ENCODE data around the gene NUP43. TPM values are rescaled to one million over a fixed set of nuclear protein-coding genes. Genes with fewer than 3 reads are reported as not detected.
"Not testable (repeated sequence)": the region's sequence is repeated elsewhere in the genome, so short reads cannot be mapped to it uniquely, and the experiment has no call there.

NUP43 gene
- total RNA-seq, 1 donor from 2014 or later: 29.8 TPM

DNA sequence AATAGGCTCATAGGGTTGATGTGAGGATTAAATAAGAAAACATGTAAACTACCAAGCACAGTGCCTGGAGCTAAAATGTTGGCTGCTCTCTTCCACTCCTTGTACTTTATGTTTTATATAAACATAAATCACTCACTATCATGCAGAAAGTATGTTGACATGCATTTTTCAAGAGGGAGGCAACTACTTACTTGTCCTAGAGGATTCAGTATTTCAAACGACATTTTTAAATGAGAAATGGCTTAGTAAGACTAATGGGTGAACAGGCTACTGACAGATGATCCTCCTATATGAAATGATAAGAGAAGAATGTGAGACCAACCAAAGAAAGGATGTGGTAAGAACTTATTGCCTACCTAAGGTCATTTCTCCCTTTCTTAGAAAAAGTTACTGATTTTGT, 49.4 kb downstream of the NUP43 start:
- DNase-seq (ENCODE audit: low read depth): no peak
- H3K4me3 ChIP-seq (ENCODE audit: low read depth, low read length): no peak overlapping the region
- TF ChIP-seq, protein P1, sequence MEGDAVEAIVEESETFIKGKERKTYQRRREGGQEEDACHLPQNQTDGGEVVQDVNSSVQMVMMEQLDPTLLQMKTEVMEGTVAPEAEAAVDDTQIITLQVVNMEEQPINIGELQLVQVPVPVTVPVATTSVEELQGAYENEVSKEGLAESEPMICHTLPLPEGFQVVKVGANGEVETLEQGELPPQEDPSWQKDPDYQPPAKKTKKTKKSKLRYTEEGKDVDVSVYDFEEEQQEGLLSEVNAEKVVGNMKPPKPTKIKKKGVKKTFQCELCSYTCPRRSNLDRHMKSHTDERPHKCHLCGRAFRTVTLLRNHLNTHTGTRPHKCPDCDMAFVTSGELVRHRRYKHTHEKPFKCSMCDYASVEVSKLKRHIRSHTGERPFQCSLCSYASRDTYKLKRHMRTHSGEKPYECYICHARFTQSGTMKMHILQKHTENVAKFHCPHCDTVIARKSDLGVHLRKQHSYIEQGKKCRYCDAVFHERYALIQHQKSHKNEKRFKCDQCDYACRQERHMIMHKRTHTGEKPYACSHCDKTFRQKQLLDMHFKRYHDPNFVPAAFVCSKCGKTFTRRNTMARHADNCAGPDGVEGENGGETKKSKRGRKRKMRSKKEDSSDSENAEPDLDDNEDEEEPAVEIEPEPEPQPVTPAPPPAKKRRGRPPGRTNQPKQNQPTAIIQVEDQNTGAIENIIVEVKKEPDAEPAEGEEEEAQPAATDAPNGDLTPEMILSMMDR (conservative IDR thresholded peaks at IDR 0.05; ENCODE audit: low read depth, low read length): no peak

DNA sequence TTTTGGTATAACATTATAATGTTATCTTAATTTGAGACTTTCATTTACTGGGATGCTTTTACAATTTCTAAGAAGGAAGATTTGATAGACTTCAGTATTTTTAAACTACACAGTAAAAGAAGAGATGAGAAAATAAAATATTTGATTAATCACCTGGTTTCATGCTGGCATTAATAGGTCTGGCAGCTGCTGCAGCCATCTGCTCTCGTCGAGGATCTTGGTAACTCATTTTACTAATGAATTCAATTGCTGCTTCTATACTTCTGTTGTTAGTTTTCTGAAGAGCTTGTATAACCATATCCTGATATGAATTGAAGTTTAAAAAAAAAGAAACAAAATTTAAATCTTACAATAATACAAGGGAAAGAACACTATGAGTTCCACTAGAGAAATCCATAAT, 51.4 kb downstream of the NUP43 start:
- no peak overlapping the region for H3K4me3 ChIP-seq (ENCODE audit: low read depth, low read length)
- TF ChIP-seq, protein P1 (conservative IDR thresholded peaks at IDR 0.05; ENCODE audit: low read depth, low read length): no peak
- DNase-seq (ENCODE audit: low read depth): no peak

DNA sequence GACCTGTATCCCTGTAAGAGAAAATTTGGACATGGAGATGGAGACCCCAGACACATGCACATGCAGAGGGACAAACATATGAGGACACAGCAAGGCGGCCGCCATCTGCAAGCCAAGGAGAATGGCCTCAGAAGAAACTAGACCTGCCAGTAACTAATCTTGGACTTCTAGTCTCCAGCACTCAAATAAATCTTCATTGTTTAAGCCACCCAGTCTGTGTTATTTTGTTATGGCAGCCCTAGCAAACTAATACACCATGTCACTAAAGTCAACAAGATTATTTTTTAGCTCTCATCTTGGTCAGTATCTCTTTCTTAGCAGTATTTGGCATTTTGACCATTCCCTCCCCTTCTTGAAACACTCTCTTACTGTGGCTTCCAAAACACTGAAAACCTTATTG, 55.1 kb downstream of the NUP43 start:
- no peak for DNase-seq (ENCODE audit: low read depth)
- H3K4me3 ChIP-seq (ENCODE audit: low read depth, low read length): no peak overlapping the region
- TF ChIP-seq, protein P1 (conservative IDR thresholded peaks at IDR 0.05; ENCODE audit: low read depth, low read length): no peak

DNA sequence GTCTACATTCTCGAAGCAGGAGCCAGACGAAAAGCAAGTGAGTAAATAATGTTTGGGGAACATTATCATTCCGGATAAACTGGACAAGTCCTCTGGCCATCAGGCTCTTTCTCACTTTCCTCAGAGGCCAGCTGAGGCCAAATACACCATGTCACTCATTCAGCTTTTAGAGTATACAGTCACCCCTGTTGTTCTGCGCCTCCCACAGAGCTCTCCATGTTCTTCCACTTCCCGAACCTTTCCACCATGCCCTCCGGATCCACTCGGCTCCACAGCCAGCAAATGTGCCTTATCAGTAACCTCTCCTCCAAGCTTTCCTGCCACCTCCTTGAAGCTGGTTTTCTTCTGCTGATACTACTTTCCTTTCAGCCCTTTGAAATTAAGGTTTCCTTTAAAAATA, 60.1 kb downstream of the NUP43 start:
- TF ChIP-seq, protein P1 (conservative IDR thresholded peaks at IDR 0.05; ENCODE audit: low read depth, low read length): no peak
- DNase-seq (ENCODE audit: low read depth): no peak
- H3K4me3 ChIP-seq (ENCODE audit: low read depth, low read length): no peak overlapping the region

DNA sequence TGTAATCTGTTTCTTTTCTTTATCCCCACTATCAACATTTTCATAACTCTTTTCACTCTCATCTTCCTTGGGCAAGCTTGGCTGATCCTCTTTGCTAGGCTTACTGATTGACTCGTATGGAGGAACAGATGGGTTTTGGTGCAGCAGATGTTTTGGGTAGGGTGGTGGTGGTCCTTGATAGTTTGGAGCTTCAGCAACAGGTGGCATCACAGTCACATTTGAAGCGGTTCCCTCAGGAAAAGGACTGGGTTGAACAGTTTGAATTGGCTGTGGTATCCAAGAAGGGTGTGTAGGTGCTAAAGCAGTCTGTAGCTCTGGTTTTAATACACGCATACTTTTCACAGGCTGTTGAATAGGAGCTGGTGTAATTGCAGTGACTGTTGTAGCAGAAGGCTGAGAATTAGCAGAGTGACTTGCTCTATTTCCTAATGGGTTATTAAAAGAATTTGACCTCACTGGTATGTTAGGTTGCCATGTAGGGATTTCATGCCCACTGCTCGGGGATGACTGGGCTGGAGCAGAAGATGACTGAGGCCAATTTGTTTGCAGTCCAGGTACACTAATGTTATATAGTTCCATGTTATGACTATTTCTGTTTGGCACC, 63.0 kb downstream of the NUP43 start:
- DNase-seq (ENCODE audit: low read depth): peak; percentile 33
- TF ChIP-seq, protein P1 (conservative IDR thresholded peaks at IDR 0.05; ENCODE audit: low read depth, low read length): no peak
- H3K4me3 ChIP-seq (ENCODE audit: low read depth, low read length): no peak overlapping the region

DNA sequence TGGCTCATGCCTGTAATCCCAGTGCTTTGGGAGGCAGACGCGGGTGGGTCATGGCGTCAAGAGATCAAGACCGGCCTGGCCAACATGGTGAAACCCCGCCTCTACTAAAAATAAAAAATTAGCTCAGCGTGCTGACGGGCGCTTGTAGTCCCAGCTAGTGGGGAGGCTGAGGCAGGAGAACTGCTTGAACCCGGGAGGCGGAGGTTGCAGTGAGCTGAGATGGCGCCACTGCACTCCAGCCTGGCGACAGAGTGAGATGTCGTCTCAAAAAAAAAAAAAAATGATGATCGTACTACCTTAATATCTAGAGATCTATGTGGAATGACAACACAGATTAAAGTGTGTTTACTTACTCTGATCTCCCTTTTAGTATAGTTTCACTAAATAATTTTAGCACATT, 64.5 kb downstream of the NUP43 start:
- DNase-seq (ENCODE audit: low read depth); H3K4me3 ChIP-seq (ENCODE audit: low read depth, low read length): not testable (repeated sequence)

DNA sequence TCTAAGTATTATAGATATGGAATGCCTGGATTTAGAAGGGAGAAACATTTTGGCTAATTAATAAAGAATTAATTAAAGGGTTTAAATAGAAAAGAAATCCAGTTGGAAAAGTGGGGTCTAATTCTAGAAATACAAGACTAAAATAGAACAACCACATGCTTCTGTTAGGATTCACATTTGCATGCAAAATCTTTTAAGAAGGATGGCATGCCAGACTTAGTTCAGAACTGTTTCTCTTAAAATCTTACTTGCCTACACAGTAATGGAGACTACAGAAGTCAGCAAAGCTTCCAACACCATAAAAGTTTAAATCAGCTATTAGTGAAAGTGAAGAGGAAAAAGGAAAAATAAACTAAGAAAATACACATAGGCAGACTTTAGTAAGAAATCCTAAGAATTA, 65.1 kb downstream of the NUP43 start:
- TF ChIP-seq, protein P1 (conservative IDR thresholded peaks at IDR 0.05; ENCODE audit: low read depth, low read length): no peak
- no peak overlapping the region for H3K4me3 ChIP-seq (ENCODE audit: low read depth, low read length)
- no peak for DNase-seq (ENCODE audit: low read depth)
